Measurements from ENCODE around the gene RPAP3.

RPAP3 gene

GRCh38 chr12:47709671-47710070, 3.8 kb upstream of the RPAP3 start:
- no peak overlapping the region for H3K4me3 ChIP-seq (ENCODE audit: low read depth, low read length)
- in situ Hi-C loops (cut with HindIII; ENCODE audit: low sequenced_read_pairs) = loop anchor here (10.0 kb wide), 1 partner anchor 65 kb away; the partner anchor contains the start of gene SLC48A1
- no peak for TF ChIP-seq CTCF (IDR thresholded peaks at IDR 0.05; ENCODE audit: low read depth, low read length, missing control alignments)
- DNase-seq (ENCODE audit: low read depth) = no peak

- in situ Hi-C loops (cut with HindIII; ENCODE audit: low sequenced_read_pairs) = no loop called here
- H3K4me3 ChIP-seq (ENCODE audit: low read depth, low read length) = no peak overlapping the region
- DNase-seq (ENCODE audit: low read depth) = no peak
- no peak for TF ChIP-seq CTCF (IDR thresholded peaks at IDR 0.05; ENCODE audit: low read depth, low read length, missing control alignments)
These were observed 3.4 kb upstream of the RPAP3 start for GRCh38 chr12:47709237-47709636.

- no peak overlapping the region for H3K4me3 ChIP-seq (ENCODE audit: low read depth, low read length)
- no peak for DNase-seq (ENCODE audit: low read depth)
- in situ Hi-C loops (cut with HindIII; ENCODE audit: low sequenced_read_pairs) = no loop called here
- no peak for TF ChIP-seq CTCF (IDR thresholded peaks at IDR 0.05; ENCODE audit: low read depth, low read length, missing control alignments)
These were observed 2.2 kb upstream of the RPAP3 start for GRCh38 chr12:47707905-47708543.

- TF ChIP-seq CTCF (IDR thresholded peaks at IDR 0.05; ENCODE audit: low read depth, low read length, missing control alignments) = no peak
- DNase-seq (ENCODE audit: low read depth) = no peak
- in situ Hi-C loops (cut with HindIII; ENCODE audit: low sequenced_read_pairs) = no loop called here
- no peak overlapping the region for H3K4me3 ChIP-seq (ENCODE audit: low read depth, low read length)
These were observed 1.5 kb upstream of the RPAP3 start for GRCh38 chr12:47707355-47707754.

- no peak for DNase-seq (ENCODE audit: low read depth)
- H3K4me3 ChIP-seq (ENCODE audit: low read depth, low read length) = peak overlapping the region; percentile 55
- no peak for TF ChIP-seq CTCF (IDR thresholded peaks at IDR 0.05; ENCODE audit: low read depth, low read length, missing control alignments)
- in situ Hi-C loops (cut with HindIII; ENCODE audit: low sequenced_read_pairs) = no loop called here
These were observed 633 bp downstream of the RPAP3 start for GRCh38 chr12:47705229-47705565.

GRCh38 chr12:47704719-47705118, 1.1 kb downstream of the RPAP3 start:
- peak overlapping the region; percentile 55 for H3K4me3 ChIP-seq (ENCODE audit: low read depth, low read length)
- in situ Hi-C loops (cut with HindIII; ENCODE audit: low sequenced_read_pairs) = no loop called here
- DNase-seq (ENCODE audit: low read depth) = no peak
- TF ChIP-seq CTCF (IDR thresholded peaks at IDR 0.05; ENCODE audit: low read depth, low read length, missing control alignments) = no peak
